ENCODE results near the gene PHACTR1.
"Not testable (repeated sequence)": the region's sequence is repeated elsewhere in the genome, so short reads cannot be mapped to it uniquely, and the experiment has no call there.

PHACTR1 gene

DNA sequence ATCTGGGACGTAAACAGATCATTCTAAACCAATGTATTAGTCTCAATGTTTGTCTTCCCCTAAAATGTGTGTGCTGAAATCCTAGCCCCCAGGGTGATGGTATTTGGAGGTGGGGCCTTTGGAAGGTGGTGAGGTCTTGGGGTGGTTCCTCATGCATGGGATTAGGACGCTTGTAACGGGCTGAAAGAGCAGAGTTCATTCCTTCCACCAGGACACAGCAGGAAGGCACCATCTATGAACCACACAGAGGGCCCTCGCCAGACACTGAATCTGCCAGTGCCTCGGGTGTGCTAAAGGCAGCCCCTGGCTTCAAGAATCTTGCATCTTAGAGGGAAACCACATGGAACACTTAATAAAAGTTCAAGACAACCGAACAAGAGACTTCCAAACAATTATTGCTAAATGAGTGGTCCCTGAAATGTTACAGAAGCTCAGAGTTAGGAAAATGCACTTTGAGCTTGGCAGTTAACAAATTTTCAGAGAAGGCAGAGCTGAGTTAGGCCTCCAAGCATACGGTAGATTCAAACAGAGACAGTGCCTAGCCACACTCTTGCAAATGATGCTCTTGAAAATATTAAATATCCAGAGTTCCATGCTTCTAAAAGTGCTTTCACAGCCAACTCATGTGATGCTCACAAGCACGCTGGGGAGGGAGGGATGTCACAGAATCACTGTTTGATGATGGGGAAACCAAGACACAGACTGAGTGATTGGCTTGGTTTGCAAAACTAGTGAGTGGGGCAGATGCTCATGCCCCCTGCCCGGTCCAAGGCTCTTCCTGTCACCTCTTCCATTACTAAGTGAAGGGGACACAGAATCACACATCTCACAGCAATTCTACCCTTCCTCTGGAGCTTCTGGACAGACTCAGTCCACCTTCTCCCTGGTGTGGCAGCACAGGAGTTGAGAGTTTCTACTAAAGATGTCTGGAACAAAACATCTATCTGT lies 584.4 kb downstream of the PHACTR1 start:
- no peak for DNase-seq

DNA sequence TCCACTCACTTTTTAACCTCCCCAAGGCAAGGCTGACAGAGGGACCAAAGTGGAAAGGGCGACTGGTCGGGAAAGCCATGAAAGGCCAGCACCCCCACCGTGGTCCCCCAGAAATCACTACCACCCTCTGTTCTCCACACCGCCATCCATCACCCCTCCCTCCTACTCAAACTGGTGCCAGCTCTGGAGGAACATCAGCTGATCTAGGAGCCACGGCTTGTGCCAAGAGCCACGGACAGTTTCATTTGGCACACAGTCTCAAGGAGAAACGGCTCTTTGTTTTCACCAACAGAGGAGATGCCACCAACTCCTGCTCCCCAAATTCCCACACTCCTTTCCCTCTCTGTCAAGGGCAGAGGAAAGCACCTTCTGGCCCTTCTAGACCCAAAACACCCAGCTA lies 585.7 kb downstream of the PHACTR1 start:
- DNase-seq, result no peak

- DNase-seq, result peak; percentile 94
Measured at GRCh38 chr6:13302751-13303667, 586.4 kb downstream of the PHACTR1 start.

DNA sequence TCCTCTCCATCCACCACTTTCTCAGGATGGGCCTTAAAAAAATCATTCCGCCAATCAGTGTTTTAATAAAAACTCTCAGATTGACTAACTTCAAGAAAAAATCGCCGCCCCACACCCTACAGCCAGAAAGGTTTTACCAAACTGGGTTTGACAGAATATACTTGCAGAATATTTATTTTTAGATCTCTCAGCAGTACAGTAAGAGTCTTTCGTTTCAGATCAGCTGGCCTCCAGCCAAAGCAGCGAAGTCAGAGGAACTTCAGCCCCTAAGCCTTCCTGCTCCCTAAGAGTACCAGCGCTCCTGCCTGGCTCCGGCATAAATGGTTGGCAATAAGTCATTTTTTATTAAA lies 587.1 kb downstream of the PHACTR1 start:
- peak; percentile 64 for DNase-seq

DNA sequence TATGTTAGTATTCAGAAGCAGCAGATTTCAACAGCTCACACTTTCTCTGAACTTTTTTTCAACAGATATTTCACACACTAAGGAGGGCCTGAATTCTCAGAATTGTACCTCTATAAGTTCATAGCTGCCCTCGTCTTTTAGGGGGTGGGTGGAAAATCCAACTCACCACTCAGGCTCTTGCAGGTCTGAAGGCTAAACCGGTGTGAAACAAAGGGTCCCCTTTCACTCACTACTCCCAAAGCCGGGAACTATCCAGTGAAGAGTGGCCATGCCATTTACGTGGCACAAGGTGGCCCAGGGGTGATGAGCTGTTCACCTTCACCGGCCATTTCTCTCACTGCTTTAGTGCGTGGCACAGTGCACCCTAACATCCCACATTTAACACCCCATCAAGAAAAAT lies 587.5 kb downstream of the PHACTR1 start:
- DNase-seq, result no peak

DNA sequence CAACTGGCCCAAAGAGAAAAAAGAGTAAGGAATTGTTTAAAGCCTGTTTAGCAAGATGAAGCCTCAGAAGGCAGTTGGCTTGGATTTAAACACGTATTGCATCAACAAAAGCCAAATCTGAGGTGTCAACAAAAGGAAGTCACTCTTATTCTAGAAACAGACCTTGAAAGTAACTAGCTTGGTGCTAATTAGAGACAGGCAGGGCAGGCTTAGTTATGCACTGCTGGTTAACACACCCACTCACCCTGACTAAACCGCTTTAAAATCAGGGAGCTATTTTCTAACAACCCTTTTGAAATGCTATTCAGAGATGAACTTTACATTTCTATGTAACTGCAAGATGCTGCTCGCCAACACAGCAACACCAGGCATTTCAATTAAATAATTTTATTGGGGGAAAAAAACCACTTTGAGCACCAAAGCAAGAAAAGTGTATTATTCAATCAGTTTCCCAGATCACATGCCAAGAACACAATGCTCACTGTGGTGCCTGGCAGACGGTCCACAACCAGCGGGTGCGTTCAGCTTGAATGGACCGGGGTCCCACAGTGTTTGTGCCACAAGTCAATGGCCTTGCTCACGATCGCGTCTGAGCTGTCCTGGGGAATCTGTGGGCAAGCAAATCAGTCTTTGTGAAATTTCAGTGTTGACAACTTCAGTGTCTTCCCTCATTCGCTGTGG lies 588.2 kb downstream of the PHACTR1 start:
- no peak for DNase-seq

GRCh38 chr6:13305288-13305687 lies 588.7 kb downstream of the PHACTR1 start:
- no peak for DNase-seq

DNA sequence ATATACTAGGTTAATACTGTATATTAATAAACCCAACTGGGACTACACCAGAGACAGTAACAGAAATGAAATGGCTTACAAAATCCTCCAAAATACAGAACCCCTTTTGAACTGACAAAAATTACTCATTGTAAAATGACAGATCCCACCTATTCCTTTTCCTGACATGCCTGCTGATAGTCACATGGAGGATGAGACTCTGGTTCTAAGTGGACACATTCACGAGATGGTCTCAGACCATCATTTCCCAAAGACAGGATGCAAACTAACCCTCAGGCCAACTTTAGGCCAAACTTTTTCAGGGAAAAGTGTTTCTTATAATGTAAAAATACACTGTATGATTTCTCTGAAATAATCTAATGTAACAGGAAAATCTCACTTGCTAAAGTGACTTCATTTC lies 589.2 kb downstream of the PHACTR1 start:
- no peak for DNase-seq

DNA sequence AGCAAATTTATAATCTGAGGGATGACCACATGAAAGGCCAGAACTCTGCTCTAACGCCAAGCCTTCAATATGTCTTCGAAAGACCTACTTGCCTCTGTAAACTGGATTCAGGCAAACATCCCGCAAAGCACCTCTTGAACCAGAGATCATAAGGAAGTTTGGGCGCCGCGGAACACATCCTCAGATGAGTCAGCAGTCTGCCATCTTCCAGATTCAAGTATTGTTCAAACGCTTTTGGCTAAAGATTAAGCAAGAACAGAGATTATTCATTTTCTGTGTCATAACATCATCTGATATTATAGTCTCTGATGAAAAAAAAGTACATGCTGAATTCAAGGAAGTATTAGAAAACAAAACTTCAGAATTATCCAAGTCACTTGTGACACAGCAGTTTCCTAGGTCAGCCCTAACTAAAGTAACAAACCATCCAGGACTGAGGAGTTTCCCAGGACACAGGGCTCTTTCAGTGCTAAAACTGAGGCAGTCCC lies 591.0 kb downstream of the PHACTR1 start:
- no peak for DNase-seq

DNA sequence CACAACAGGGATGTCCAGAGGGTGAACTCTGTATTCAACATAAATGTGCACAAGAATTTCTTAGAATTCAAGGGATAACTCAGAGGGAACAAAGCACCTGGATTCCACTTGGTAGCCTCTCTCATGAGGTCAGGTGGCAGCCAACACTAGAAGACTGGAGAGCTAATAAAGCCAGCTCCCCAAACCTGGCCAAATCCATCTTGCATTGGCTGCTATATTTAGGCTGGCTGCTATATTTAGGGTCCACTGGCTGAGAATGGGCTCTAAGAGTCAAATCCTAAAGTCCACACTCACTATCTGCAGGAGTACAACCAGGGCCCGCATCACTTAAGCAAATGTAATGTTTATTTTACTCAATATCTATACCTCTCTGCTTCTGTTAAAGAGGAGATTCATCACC lies 591.8 kb downstream of the PHACTR1 start:
- no peak for DNase-seq

DNA sequence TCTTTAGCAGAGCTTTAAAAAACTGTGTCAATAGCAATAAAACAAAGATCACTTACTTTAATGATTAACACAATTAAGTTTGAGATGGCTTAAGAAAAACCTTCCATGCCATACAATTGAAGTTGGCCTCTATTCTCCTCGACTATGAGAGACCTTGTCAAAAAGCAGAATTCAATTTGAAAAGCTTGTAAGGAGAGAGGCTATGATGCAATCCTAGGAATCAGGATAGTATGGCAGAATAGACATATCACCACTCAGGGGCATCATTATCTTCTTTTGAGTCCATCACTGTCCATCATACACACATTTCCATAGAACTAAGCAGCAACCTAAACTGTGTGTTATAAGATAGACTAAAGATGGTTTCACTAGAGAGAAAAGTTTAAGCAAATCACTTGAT lies 594.6 kb downstream of the PHACTR1 start:
- no peak for DNase-seq

DNA sequence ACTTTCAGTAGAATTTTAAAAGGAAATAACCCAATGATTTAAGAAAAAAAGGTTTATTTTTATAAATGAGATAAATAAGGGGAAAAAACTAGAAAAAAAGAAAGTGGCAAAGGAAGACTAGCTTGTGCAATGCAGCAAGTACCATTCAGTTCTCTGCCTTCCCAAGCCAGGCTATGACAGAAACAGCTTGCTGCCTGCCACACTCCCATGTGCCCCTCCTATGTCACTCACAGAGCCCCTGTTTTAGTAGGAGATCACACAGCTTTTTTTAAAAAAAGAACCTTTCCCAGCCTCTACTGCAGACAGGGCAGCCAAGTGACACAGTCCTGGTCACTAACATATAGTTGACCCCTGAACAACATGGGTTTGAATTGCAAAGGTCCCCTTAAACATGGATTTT lies 598.2 kb downstream of the PHACTR1 start:
- DNase-seq, result no peak

- DNase-seq, result no peak
Measured at GRCh38 chr6:13315896-13316295, 599.3 kb downstream of the PHACTR1 start.

DNA sequence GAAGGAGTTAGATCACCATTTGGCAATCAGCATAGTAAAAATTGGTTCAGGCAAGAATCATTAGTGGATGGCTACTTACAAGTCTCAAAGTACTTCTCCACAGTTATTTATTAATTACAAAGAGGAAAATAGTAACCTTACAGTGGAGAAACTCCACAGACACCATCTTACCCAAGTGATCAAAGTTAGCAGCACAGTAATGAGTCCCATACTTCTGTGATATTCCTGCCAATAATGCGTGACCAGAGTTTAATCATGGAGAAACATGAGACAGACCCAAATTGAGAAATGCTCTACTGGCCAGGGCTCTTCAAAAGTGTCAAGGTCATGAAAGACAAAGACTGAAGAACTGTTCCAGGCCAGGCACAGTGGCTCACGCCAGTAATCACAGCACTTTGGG lies 602.3 kb downstream of the PHACTR1 start:
- no peak for DNase-seq

GRCh38 chr6:13319891-13320564 lies 603.5 kb downstream of the PHACTR1 start:
- no peak for DNase-seq

DNA sequence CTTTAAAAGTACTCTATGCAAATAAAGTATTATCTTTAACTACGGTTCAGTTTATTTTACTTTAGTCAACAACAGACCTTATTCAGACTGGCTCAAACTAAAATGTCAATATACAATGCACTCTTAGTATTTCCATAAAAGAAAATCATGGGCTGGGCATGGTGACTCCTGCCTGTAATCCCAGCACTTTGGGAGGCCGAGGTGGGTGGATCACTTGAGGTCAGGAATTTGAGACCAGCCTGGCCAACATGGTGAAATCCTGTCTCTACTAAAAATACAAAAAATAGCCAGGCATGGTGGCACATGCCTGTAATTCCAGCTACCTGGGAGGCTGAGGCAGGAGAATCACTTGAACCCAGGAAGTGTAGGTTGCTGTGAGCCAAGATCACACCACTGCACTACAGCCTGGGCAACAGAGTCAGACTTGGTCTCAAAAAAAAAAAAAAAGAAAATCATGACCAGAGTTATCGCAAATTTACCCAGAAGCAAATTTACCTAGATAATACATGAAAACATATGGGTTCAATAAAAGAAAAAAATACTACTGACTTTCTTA lies 609.5 kb downstream of the PHACTR1 start:
- not testable (repeated sequence) for DNase-seq

DNA sequence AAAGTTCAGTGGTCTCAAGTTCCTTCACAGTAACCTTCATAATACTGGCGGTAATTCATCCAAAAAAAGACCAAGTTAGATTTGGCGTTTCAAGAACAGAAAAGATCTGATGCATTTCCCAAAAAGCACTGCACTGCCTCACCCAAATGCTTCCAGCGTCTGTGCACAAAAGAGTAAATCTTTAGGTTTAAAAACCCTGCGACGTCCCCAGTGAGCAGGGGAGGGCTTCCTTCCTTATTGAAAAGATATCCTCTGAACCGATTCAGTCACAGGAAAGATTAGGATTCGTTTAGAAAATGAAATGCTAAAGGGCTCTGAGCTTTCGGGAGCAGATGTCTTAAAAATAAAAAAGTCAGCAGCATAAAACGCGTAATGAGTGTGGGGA lies 611.1 kb downstream of the PHACTR1 start:
- DNase-seq, result peak; percentile 19

DNA sequence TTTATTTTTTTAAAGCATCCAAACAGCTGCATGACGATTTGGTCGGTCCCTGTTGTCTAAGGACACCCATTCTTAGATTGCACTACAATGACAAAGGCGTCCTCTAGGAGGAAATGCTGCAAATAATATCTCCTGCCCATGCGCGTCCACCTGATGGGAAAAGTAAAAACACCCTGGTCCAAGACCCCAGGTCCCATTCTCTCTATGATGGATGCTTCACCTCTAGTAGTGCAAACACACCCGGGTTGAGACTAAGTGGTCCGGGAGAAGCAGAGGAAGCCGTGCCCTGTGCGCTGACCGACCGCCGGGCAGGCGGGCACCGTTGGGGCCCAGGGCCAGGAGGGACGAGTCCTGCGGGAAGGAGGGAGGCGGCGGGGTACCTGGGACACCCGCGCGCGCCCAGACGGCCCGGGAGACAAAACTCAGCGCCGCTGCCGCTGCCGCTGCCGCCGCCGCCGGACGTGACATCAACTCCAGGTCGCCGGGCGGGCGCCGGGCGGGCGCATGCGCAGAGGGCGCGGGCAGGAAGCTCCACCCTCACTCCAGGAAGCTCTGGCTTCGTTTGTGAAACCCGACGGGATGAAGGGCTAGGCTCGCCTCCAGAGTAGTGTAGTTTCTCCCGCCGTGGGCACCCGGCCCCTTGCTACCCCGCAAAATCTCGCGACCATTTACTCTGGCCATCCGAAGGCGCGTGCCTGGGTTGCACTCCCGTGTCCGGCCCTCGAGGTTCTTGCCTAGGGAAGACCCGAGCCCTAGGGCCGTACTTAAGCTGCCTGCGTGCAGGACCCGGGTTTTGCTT lies 611.7 kb downstream of the PHACTR1 start, which contains the start of gene TBC1D7:
TSS of gene TBC1D7 (minus strand) at position 462 of the 799 bp plus-strand sequence. CDS start 1,639 bp downstream, outside the sequence.
- peak; percentile 97 for DNase-seq

- DNase-seq, result no peak
Measured at GRCh38 chr6:13328875-13329183, 612.3 kb downstream of the PHACTR1 start.

DNA sequence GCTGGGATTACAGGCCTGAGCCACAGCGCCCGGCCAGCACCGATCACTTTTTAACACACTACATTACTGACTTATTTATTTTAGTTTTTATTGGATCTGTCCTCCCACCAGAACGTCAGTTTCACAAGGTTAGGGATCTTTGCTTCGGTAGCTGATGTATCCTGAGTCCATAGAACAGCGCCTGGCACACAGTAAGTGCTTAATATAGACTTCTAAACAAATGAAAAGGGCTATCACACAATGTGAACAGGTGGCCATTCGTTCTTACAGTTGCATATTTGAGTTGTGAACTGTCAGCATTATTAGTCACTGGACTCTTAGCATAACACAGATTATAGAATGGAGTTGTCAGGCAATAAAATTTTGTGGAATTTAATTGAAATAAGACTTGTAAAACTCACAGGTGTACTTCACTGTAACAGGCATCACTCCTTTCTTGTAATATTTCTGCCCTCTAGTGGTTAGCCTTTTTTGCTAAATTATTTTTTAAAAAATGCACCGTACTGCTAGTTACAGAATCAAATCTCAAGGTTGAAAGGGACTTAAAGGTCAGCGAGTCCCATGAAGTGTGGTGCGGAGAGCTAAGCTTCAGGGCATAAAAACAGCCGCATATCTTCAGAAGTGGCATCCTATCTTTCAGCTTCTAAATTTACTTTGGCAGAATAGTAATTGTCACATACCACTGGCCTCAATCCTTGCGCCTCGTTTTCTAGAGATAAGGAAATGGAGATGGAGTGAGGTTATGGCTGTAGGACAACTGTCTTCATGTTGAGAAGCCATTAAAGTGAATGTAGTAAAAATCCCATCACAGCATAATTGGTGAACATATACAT lies 615.2 kb downstream of the PHACTR1 start:
- DNase-seq, result peak; percentile 50
